ENCODE measurements around the gene PDE10A.

DNA sequence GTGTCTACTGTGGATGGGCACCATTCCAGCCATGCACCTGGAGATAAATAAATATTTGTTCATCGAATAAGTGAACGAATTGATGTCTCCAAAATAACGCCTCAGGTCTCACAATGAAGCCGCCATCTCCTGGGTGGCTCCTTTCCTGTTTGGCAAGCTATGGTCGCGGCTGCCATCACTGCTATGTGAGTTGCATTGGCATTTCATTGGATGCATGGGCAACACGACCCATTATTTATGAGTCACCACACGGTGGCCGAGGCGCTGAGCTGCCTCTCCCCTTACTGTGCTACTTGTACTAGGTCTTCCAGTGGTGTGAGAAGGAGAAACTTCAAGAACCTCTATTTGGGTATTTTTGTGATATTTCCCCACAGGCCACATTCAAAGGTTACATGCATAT lies 21.3 kb upstream of the PDE10A start:
- TF ChIP-seq POLR2A (IDR thresholded peaks at IDR 0.05): no peak
- TF ChIP-seq, protein P1, sequence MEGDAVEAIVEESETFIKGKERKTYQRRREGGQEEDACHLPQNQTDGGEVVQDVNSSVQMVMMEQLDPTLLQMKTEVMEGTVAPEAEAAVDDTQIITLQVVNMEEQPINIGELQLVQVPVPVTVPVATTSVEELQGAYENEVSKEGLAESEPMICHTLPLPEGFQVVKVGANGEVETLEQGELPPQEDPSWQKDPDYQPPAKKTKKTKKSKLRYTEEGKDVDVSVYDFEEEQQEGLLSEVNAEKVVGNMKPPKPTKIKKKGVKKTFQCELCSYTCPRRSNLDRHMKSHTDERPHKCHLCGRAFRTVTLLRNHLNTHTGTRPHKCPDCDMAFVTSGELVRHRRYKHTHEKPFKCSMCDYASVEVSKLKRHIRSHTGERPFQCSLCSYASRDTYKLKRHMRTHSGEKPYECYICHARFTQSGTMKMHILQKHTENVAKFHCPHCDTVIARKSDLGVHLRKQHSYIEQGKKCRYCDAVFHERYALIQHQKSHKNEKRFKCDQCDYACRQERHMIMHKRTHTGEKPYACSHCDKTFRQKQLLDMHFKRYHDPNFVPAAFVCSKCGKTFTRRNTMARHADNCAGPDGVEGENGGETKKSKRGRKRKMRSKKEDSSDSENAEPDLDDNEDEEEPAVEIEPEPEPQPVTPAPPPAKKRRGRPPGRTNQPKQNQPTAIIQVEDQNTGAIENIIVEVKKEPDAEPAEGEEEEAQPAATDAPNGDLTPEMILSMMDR (IDR thresholded peaks at IDR 0.05): no peak

Data from ovary (tissue), 3 donors.